OCI-LY1 (cell line): ENCODE measurements around the gene LNP1.

Experiments used
- CTCF ChIP-seq: fragments of 200-600 bp; sonication (generic), shearing (Covaris generic); IDR thresholded peaks from 2 replicates; pipeline ENCODE4 v1.5.1; 2017; ENCODE audit warnings: mild to moderate bottlenecking, antibody characterized with exemption, low read length, moderate library complexity, mixed read lengths
- EZH2 ChIP-seq: fragments of 200-600 bp; sonication (generic), shearing (Covaris generic); IDR thresholded peaks from 2 replicates; pipeline ENCODE4 v1.8.0; 2017; ENCODE audit warnings: borderline replicate concordance, mixed run types, mild to moderate bottlenecking, antibody characterized with exemption, low read length, moderate library complexity, mixed read lengths

DNA sequence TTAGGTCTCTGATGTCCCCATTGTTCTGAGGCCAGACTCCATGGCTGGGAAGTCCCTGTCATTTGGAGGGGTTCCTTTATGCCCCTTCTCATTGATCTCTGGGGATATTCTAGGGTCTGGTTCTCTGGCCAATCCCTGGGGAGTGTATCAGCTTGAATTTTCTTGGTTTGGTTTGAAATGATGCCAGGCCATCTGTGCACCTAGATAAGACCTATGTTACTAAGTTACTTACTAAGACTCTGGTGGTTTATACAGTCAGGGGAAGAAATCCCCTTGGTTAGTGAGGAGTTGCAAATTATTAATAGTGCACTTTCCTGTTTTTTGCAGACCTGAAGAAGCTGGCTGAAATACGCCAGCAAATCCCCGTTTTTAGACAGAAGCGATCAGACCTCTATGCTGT, 46.5 kb upstream of the LNP1 start:
- no peak for TF ChIP-seq CTCF
- TF ChIP-seq EZH2, result no peak
